Ascending aorta (tissue), 2 donors: ENCODE data around the gene CFAP45. TPM values are rescaled to one million over a fixed set of nuclear protein-coding genes. Genes with fewer than 3 reads are reported as not detected.

Experiments
- DNase-seq, 2 donors: peaks; one replicate each; pipeline ENCODE4 v3.0.0-alpha.2; 2019; ENCODE audit warnings: low spot score in 2 of 2
- H3K27ac ChIP-seq, 2 donors: fragments of 200-600 bp; sonication (generic); one replicate each; pipeline ENCODE4 v1.5.1; 2016 to 2017; ENCODE audit warnings: mild to moderate bottlenecking in 1 of 2
- H3K27me3 ChIP-seq: fragments of 200-600 bp; sonication (generic); one replicate; pipeline ENCODE4 v1.5.1; 2017
- H3K36me3 ChIP-seq, 2 donors: fragments of 200-600 bp; sonication (generic); one replicate each; pipeline ENCODE4 v1.5.1; 2016
- H3K4me1 ChIP-seq, 2 donors: fragments of 200-600 bp; sonication (generic); one replicate each; pipeline ENCODE4 v1.5.1; 2016 to 2017; ENCODE audit warnings: mild to moderate bottlenecking in 1 of 2
- H3K4me3 ChIP-seq, 2 donors: fragments of 200-600 bp; sonication (generic); one replicate each; pipeline ENCODE4 v1.5.1; 2016 to 2017; ENCODE audit warnings: mild to moderate bottlenecking in 1 of 2
- H3K9me3 ChIP-seq, 2 donors: fragments of 200-600 bp; sonication (generic); one replicate each; pipeline ENCODE4 v1.5.1; 2016
- intact Hi-C: fragments of 100-400 bp; cut with DNase I; formaldehyde crosslinking; loops from one replicate; pipeline ENCODE4 v1.15.1; 2023
- total RNA-seq: library from RNA; depleted of rRNA; stranded (reverse); fragments of >200 nt; gene quantifications from one replicate; pipeline ENCODE4 v1.1.0, GENCODE V29; 2016
- TF ChIP-seq, protein P1 (sequence below), 3 experiments: fragments of 200-600 bp in 2 of 3; fragments of 450-650 bp in 1 of 3; sonication (generic) in 2 of 3; IDR thresholded peaks; one replicate each; pipeline ENCODE4 v1.5.1; 2016 to 2019; ENCODE audit warnings: antibody characterized with exemption in 3 of 3, mild to moderate bottlenecking in 1 of 3, moderate library complexity in 1 of 3

Gene CFAP45
- total RNA-seq, 1 donor from 2014 or later, result not detected

DNA sequence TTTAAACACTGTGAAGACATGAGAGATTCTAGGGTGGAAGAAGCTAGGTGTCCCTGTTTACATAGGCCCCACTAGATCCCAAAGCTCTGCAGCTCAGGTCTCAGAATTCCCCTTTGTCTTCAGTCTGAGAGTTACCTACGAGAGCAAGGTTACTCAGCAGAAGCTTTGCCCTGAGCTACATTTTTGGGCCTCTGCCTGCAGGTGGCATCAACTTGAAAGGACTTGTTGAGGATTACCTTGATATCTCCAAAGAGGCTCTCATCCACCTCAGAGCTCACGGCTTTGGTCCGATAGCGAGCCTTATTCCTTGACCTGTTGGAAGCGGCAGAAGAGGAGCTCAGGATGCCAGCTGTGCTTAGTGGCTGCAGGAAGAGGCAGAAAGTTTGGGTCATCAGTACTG is 7.0 kb downstream of the CFAP45 start:
- no peak overlapping the region for H3K4me3 ChIP-seq
- TF ChIP-seq, protein P1, sequence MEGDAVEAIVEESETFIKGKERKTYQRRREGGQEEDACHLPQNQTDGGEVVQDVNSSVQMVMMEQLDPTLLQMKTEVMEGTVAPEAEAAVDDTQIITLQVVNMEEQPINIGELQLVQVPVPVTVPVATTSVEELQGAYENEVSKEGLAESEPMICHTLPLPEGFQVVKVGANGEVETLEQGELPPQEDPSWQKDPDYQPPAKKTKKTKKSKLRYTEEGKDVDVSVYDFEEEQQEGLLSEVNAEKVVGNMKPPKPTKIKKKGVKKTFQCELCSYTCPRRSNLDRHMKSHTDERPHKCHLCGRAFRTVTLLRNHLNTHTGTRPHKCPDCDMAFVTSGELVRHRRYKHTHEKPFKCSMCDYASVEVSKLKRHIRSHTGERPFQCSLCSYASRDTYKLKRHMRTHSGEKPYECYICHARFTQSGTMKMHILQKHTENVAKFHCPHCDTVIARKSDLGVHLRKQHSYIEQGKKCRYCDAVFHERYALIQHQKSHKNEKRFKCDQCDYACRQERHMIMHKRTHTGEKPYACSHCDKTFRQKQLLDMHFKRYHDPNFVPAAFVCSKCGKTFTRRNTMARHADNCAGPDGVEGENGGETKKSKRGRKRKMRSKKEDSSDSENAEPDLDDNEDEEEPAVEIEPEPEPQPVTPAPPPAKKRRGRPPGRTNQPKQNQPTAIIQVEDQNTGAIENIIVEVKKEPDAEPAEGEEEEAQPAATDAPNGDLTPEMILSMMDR (IDR thresholded peaks at IDR 0.05), result no peak
- H3K9me3 ChIP-seq, result no peaks in the 10 kb centered on the region
- intact Hi-C loops, result loop anchor here (5.0 to 10.0 kb wide), 2 partner anchors 114 to 728 kb away; no protein-coding TSS in a partner anchor
- H3K4me1 ChIP-seq, result peaks cover 6 to 10% of the 10 kb centered on the region in 2 donors
- no peak overlapping the region for H3K27ac ChIP-seq
- H3K36me3 ChIP-seq, result no peaks in the 10 kb centered on the region
- H3K27me3 ChIP-seq, result no peaks in the 10 kb centered on the region
- DNase-seq, result no peak

DNA sequence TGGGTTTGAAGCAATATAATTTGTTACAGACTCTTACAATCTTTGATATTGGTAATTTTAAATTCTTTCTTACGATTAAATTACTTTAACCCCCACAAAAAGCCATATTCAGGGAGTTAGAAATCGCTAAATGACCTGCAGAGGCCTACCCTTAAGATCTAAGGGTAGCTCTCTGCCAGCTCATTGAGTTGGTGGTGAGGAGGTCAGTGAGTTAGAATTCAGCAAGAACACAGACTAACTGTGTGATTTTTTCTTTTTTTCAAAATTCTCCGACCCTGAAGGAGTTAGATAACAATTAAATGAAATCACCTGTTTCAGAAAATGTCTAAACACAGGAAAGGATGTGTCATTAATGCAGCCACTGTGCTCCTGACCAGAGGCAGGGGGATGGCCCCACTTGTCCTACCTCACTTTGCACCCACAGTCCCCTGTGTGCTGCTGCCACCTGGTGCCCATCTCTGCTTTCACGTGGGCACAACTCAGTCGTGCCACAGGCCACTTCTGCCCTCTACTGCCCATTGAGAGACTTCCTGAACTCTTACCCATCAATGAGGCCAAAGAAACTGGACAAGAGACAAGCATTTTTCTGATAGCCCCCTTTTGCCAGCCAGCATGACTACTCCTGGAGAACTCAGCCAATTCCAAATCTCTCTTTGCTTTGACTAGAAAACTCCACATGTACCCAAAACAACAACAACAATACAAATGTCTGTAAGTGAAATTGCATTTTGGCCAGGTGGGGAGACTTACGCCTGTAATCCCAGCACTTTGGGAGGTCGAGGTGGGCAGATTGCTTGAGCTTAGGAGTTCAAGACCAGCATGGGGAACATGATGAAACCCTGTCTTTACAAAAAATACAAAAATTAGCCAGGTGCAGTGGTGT is 8.4 kb downstream of the CFAP45 start:
- H3K27me3 ChIP-seq, result no peaks in the 10 kb centered on the region

DNA sequence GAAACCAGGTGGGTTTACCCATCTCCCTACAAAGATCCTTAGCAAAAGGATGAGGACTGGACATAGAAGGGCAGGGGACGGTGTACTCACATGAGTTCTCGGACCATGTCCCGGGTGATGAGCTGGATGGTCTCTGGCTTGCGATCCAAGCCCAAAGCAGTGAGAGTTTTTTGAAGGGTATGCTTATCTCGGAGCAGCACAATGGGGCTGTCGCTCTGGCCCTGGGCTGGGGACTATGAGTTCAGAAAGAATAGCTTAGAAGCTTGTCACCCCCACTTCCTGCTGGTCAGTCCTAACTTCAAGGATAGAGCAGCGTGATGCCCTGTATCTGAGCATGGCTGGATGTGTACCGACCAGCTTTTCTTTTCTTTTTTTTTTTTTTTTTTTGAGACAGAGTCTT is 9.6 kb downstream of the CFAP45 start:
- Histone ChIP-seq H3K36me3 (no peaks in the 10 kb centered on the region), H3K27ac (peak overlapping the region; percentile 68), H3K4me1 (peaks cover 6 to 10% of the 10 kb centered on the region in 2 donors), H3K9me3 (no peaks in the 10 kb centered on the region), H3K27me3 (no peaks in the 10 kb centered on the region), H3K4me3 (no peak overlapping the region)
- intact Hi-C loops, result loop anchor here (5.0 to 10.0 kb wide), 2 partner anchors 117 to 726 kb away; no protein-coding TSS in a partner anchor
- TF ChIP-seq, protein P1 (IDR thresholded peaks at IDR 0.05), result no peak
- no peak for DNase-seq

More for the DNA sequence above, 8.4 kb downstream of the CFAP45 start:
- TF ChIP-seq, protein P1 (IDR thresholded peaks at IDR 0.05), result peak; percentile 97 to 99 (median 97)
- H3K27ac ChIP-seq, result peak overlapping the region in 1 of 2 donors; percentile 68
- peak; percentile 65 to 90 for DNase-seq
- H3K4me1 ChIP-seq, result peaks cover 6 to 10% of the 10 kb centered on the region in 2 donors
- H3K4me3 ChIP-seq, result no peak overlapping the region
- intact Hi-C loops, result loop anchor here (1.0 to 10.0 kb wide), 5 partner anchors 37 to 727 kb away; partner anchors contain the start of gene DUSP23
- no peaks in the 10 kb centered on the region for H3K9me3 ChIP-seq
- H3K36me3 ChIP-seq, result no peaks in the 10 kb centered on the region

DNA sequence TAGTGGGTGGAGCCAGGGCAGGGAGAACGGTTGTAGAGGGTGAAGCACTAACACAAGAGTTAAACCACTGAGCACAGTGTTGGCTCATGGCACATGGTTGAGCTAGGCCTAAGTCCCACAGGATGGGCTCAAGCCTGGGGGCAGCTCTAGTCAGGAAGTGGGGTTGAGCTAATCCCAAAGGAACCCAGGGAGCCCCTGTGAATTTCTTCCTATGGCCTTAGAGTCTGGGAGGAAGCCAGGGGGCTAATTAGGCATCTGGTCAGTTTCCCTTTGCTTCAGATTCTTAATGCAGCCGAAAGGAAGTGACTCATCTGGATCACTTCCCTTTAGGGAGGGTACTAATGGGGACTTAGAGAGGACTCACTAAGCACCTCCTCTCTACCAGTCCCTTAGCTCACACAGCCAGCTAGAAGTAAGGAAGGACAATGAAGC is 10.1 kb downstream of the CFAP45 start:
- H3K36me3 ChIP-seq, result no peaks in the 10 kb centered on the region
- no peaks in the 10 kb centered on the region for H3K27me3 ChIP-seq
- intact Hi-C loops, result loop anchor here (5.0 to 10.0 kb wide), 2 partner anchors 117 to 725 kb away; no protein-coding TSS in a partner anchor
- no peaks in the 10 kb centered on the region for H3K9me3 ChIP-seq
- TF ChIP-seq, protein P1 (IDR thresholded peaks at IDR 0.05), result peak in 1 of 3 experiments; percentile 5
- peak overlapping the region; percentile 68 for H3K27ac ChIP-seq
- H3K4me3 ChIP-seq, result no peak overlapping the region
- H3K4me1 ChIP-seq, result peaks cover 6 to 10% of the 10 kb centered on the region in 2 donors
- DNase-seq, result peak in 1 of 2 donors; percentile 71

DNA sequence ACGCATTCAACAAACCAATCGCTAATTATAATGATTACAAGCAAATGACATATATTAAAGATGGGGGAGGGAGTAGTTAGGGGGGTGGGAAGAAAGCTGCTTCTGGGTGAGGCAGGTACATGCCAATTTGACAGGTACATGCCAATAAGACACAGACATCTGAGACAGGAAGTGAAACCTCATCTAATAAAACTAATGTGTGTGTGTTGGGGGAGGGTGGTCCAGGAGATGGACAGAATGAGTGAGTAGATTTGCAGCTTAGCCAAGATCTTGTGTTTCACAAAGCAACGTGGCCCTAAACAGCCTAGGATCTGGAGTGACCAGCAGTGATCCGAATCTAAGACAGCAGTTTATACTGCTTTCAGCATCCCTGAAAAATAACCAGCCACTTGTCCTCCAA is 10.8 kb downstream of the CFAP45 start:
- H3K27me3 ChIP-seq, result no peaks in the 10 kb centered on the region
- H3K9me3 ChIP-seq, result no peaks in the 10 kb centered on the region
- H3K4me3 ChIP-seq, result no peak overlapping the region
- intact Hi-C loops, result no loop called here
- TF ChIP-seq, protein P1 (IDR thresholded peaks at IDR 0.05), result no peak
- H3K36me3 ChIP-seq, result no peaks in the 10 kb centered on the region
- peaks cover 6 to 10% of the 10 kb centered on the region in 2 donors for H3K4me1 ChIP-seq
- H3K27ac ChIP-seq, result peak overlapping the region; percentile 68
- DNase-seq, result no peak
